Activated CD4-positive, alpha-beta T cell treated with anti-CD3 and anti-CD28 coated beads for 48 hours (primary cell): Measurements from ENCODE around the gene DNAJC25.
A peak's percentile ranks its signal among the peaks of the same experiment; 100 is the strongest.
"Not testable (repeated sequence)": the region's sequence is repeated elsewhere in the genome, so short reads cannot be mapped to it uniquely, and the experiment has no call there.

ENCODE experiments used
- DNase-seq: peaks from one replicate; pipeline ENCODE4 v3.0.0-alpha.2; 2020

Gene DNAJC25

DNA sequence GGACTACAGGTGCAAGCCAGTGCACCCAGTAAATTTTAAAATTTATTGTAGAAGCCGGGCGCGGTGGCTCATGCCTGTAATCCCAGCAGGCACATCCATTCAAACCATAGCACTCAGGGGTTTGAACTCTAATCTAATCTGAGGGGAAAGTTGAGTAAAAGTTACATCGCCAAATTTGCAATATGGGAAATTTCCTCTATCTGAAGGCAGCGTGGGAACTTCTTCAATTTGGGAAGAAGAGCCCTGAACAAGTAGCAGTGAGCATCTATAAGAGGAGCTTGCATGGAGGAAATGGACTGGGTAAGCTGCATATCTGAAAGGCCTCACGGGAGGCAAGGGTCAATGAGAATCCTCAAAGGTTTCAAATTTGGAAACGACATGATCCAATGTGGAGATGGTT, 2.7 kb upstream of the DNAJC25 start:
- no peak for DNase-seq

DNA sequence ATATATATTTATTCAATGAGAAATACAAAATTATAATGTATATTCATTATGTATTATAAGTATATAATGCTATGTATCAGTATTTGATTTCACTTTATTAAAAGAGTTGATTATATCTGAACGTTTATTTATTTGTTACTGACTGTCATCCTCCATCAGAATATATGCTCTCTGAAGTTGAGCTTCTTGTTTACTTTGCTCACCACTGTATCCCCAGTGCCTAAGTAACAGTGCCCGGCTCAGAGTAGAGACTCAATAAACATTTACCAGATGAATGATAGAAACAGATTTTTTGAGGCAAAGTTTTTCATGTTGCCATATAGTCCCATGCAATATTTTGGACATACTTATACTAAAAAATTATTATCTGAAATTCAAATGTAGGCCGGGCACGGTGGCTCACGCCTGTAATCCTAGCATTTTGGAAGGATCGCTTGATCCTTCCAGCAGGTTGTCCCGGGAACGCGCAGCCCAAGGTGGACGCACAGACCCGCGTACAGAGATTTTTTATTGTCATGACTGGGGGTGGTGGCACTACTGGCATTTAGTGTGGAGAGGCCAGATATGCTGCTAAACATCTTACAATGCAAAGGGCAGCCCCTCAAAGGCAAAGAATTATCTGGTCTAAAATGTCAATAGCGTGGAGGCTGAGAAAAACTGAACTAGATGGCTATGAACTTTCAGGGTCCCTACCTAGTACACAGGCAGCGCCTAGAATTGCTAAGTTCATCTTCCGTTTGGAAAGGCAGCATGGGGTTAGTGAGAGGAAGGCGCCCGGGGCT, 761 bp upstream of the DNAJC25 start:
- peak; percentile 3 for DNase-seq

DNA sequence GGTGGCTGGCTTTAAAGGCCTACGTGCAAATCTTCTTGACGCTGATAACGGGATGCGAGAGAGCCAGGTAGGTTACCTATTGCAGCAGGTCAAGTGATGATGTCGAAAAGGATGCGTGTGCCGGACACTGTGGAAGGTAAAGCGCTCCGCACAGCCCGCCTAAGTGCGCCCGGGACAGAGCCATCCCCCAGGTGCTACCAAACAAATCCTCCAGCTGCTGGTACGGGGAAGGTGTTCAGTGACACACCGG, 245 bp upstream of the DNAJC25 start:
- no peak for DNase-seq

DNA sequence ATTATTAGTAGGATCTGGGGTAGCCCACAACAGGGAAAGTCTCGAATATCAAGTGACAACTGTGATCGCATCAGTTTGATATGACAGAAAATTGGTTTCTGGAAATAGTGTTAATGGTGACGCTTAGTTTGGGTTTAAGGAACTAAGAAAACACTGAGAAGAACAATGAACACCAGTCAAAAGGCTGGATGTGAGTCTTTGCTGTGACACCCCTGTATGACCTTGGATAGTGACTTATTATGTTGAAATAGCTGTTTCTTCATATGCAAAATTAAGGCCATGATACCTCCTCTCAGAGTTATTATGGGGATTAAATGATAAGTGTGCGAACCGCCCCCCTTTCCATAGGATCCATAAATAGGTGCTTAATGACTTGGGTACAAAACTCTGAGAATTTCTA, 926 bp downstream of the DNAJC25 start:
- no peak for DNase-seq

DNA sequence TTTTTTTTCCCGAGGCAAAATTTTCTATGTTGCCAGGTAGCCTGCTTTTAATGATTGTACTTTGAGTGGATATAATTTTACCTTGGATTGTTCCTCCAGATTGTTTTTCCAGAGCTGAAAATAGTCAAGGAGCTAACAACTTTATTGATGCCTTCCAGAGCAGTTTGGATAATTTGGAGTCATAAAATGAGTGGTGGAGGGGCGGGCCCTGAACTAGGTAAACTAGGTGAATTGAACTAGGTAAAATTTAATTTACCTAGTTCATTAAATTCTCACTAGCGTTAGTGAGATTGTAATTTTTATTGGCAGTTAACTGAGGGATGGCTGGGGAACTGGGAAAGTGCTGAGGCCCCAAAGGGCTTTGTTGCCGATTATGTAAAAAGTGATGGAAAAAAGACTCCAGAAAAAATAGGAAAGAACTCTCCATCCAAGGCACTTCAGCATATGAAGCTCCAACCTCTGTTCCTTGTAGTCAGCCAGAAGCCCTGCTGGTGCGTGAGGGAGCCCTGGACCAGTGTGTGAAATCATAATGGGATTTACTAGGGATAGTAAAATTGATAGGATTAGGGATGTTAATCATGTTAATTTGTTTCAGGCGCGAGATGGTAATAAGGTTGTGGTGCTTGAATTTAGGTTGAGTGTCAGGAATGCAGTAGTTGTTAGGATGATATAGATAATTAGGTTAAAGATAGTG, 1.7 kb downstream of the DNAJC25 start:
- no peak for DNase-seq

DNA sequence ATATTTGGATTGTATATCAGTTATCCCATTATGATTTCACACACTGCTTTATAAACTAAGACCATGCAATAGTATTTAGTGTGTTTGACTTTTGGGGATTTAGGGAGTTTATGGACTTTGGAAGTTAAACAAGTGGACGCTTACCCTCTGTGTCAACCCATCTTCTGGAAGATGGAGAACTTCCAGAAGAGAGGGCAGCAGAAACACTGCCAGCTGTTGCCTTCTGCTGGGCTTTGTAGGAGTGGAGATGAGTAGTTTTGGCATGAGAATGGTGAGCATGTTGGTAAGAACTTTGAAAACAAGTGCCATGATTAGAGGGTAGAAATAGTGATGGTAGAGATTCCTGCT, 2.2 kb downstream of the DNAJC25 start:
- DNase-seq, result no peak

DNA sequence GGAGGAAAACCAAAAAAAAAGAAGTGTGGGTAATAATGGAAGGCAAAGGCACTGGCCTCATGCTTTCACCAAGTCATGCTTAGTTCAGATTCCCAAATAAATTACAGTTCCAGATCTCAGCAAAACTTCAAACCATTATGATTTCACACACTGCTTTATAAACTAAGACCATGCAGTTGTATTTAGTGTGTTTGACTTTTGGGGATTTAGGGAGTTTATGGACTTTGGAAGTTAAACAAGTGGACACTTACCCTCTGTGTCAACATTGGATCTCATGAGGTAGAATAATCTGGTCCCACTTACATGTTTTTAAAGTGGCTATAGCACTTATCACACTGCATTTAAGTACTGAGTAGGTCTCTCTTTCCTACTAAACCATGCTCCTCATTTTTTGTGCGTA, 3.7 kb downstream of the DNAJC25 start:
- DNase-seq, result no peak

DNA sequence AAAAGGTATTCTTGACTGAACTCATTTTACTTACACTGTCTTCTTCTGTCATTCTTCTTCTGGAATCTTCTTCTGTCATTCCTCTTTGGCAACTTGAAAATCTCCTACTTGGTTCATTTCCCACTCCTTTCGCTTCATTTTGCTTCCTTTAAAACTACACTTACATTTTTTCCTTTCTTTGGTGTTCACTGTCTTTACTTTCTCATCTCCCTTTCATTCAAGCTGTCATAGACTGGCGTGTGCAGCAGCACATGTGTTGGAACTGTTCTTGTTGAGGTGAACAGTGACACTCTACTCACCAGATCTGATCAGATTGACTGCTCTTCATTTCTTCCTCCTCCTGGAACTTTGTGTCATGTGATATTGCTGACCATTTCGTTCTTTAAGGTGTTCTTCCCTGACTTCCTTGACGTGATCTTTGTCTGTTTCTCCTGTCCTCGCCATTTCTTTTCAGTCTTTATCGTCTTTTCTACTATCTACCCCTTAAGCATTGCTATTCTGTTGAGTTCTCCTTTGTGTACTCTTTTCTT, 6.4 kb downstream of the DNAJC25 start:
- DNase-seq, result no peak

DNA sequence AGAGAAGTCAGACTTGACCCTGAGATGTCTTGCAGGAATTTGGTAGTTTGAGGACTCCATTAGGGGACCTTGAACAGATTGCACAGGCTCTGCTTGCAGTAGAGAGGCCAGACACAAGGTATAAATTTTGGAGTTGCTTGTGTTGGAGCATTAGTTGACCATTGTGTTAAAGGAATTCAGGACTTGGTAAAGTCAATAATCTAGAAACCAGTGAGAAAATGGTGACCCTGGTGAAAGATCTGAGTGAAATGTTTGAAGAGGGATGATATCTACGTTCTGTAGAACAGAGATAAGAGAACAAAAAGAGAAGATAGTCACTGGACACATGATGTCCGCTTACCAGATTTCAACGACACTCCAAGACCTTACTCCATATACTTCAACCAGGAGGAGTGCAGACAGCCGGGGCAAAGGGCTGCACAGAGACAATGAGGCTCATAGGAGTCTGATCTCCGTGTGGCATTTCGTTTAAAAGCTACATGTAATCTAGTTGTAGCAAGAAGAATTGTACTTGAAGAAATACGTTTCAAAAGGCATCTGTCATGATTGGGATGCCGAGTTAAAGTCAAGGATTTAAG, 13.2 kb downstream of the DNAJC25 start:
- no peak for DNase-seq

DNA sequence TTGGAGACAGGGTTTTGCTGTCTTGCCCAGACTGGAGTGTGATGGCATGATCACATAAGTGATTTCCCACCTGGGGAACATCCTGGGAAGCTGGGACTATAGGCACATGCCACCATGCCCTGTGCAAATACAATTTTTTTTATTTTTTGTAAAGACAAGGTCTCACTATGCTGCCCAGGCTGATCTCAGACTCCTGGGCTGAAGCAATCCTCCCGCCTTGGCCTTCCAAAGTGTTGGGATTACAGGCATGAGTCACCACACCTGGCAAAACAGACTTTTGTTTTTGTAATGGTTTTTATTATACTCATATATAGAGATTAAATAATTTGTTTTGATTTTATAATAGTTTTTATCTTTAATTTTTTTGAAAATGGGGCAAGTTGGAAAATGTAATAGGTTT, 14.7 kb downstream of the DNAJC25 start:
- no peak for DNase-seq

DNA sequence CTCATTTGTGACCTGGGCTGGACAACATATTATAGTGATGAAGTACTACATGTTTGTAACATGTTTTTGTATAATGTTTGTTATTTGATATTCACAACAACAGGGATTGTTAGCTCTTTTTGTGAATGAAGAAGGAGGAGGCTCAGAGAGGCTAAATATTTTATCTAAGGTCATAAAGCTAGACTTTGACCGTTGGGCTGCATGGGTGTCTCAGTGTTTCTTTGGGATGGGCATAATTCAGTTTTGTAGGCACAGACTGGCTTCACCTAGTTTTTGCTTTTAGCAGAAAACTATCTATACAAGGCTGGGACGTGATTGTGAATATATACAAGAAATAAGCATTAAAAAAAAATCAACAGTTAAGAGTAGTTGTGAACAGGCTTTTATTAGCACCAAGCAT, 15.3 kb downstream of the DNAJC25 start:
- DNase-seq, result no peak

DNA sequence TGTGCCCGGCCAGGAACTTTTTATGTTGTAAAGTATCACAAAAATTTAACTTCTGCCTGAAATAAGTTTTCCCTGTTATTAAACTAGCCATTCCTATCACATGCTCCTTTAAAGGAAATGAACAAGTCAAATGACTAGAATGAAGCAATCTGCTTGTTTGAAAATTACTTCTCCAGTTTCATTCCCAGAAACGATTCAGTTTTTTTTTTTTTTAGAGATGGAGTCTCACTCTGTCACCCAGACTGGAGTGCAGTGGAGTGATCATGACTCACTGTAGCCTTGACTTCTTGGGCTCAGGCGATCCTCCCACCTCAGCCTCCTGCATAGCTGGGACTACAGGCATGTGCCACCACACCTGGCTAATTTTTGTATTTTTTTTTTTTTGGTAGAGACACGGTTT, 16.9 kb downstream of the DNAJC25 start:
- DNase-seq, result no peak

DNA sequence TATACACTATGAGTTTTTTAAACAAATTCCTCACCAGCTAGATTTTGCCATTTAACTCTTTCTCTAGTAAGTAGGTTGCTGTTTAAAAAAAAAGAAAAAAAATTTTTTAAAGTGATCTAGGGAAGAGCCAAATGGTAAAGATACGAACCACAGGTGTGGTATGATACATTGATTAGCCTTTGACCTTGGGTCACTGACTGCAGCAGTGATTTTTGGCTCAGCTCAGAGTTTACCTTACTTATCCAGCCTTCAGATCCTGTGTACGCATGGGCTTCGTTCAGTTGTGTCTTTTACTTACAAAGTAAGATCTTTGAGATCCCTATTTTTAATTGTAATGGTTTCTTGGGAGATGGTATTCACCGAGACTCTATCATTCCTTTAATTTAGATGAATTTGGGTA, 17.9 kb downstream of the DNAJC25 start:
- no peak for DNase-seq

DNA sequence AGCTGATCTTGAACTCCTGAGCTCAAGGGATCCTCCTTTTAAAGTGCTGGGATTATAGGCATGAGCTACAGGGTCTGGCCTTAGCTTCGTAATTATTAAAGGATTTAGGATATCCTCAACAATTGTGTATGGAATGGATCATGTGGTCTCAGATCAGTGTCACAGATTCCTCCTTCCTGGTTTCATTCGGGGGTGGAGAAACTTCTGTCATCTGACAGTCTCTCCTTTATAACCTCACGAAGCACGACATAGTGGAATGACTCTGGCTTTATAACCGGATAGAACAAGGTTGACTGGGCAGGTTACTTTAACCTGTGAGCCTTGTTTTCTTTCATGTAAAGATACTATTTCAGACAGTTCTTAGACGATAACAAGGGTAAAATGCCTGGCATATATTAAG, 25.9 kb downstream of the DNAJC25 start:
- DNase-seq, result no peak

DNA sequence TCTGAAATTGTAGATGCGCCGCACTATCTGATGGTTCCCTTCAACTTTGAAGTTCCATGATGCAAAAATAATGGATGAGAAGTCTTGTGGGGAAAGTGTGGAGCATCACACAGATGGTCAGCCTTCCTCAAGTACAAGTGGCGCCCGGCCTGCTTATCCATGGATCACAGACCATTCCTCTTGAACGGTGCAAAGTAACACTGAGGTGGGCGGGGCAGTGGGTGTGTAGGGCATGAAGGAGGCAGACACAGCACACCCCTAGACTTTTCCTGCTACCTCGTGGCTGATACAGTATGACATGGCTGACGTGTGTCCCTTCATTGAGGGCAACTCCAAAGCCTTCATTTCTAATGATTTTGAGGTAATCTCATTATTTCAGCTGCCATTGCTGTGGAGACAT, 27.8 kb downstream of the DNAJC25 start:
- no peak for DNase-seq

DNA sequence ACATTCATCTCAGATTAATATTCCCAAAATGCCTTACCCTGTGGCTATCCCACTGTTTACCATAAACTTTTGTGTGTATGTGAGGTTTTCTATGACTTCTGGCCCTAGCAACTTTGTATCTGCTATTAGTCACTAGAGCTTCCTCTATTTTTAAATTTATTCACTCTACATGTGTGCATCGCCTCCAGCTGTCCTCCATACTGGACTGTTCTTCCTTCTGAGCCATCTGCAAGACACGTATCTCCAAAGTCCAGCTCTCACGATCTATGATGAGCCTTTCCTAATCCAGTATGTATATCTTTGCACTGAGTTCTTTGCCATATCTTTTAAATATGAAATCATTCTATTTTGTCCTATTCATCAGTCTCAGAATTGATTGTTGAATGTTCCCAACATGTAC, 28.6 kb downstream of the DNAJC25 start:
- DNase-seq, result no peak

DNA sequence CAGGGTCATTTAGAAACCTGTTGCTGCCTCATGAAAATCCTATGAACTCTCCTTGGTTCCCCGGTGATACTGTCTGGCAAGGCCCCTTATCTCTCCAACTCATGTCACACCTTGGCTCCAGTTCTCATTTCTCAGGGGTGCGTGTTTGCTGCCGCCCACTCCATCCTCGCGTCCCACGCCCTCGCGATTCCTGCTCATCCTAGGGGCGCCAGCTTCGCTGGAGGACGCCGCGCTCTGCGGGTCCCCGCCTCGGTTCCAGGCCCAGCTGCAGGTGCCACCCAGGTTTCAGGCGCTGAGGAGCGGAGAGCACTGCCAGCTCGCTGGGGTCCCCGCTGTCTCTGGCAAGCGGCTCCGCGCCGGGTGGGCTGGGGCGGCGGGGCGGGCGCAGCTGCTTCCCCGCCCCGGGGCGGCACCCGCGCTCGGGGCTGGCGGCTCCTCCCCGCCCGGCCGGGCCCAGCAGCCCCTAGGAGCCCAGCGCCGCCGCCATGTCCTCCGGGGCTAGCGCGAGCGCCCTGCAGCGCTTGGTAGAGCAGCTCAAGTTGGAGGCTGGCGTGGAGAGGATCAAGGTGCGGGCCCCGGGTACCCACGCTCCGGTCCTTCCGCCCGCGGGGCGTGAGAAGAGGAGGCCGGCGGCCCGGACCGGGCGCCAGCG, 30.1 kb downstream of the DNAJC25 start, which contains the start of gene GNG10:
GNG10 (plus strand) TSS at position 456 of the 652 bp plus-strand sequence; CDS start at position 486, 30 bp downstream.
- DNase-seq, result peak; percentile 73

DNA sequence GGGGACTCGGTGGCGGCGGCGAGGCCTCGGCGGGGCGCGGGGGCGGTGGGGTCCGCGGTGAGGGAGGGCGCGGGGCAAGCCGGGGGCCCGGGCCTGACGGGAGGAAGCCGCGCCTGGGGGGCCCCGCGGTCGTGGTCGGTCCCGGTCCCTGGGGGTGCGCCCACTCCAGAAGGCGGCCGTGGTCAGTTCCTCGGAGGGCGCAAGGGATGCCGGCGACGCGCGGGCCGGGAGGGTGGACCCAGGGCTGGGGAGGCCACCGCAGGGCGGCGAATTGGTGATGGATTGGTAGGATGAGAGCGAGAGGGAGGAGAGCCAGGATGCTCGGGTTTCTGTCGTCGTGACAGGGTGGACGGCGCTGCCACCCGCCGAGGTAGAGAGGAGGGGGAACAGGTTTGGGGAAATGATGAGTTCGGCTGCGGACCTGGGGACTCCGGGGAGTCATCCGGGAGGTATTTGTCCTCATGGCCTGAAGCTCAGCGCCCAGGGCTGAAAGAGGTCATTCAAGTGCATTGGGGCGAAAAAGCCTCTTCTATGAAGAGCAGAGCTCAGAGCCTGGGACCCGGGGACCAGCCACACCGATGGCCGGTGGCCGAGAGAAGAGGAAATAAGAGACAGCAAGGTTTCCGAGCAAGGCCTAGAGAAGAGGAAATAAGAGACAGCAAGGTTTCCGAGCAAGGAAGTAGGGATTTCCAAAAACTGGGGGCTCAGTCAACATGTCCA, 30.8 kb downstream of the DNAJC25 start:
- peak; percentile 48 for DNase-seq

DNA sequence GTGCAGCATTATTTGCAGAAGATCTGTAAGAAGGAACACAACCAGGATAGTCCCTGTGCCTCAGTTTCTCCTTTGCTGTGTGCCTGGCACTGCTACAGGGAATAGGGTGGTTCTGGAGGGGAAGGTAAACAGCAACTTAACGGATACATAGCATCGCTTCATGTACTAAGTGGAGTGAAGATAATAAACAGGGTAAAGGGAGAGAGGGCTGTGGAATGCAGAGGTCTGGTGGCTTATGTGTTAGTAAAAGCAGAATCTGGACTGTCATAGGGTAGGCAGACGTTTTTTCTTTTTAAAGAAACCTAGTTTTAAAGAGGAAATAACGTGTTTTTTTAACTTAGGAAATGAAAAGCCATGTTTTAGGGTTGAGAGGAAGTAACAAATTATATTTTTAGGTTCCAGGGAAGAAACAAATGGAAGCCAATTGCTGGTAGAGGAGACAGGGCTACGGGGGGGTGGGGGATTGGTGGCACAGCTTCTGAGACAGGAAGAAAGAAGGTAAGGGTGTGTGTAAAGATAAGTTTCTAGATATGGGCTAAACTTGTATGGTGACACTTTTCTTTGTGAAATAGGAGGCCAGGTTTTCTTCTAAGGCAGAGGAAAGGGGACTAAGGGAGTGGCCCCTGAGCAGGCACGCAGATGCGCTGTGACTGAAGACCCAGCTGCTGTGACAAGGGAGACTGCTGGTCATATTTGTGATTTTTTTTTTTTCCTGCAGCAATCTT, 31.6 kb downstream of the DNAJC25 start:
- DNase-seq, result no peak

DNA sequence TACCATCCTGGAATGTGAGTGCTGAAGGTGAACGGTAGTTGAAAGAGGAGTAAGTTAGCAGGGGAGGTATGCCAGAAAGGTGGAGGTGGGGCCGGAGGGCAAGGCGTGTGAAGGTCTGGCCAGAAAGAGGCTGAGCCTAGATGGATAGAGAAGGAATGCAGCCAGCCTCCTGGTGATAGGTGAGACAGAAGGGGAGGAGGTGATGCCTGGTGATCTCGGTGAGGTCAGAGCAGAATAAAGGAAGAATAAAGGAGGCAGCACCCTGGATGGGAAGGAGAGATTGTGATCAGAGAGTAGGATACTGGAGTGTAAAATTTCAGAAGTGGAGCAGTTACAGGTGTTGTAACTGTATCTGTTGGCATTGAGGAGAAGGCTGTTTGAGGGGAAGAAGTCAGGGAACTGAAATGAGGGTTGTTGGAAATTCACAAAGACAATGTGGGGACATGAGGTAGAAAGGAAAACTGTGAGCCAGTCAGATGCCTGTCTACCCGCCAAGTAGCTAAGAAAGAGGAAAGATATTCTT, 32.2 kb downstream of the DNAJC25 start:
- DNase-seq, result no peak

DNA sequence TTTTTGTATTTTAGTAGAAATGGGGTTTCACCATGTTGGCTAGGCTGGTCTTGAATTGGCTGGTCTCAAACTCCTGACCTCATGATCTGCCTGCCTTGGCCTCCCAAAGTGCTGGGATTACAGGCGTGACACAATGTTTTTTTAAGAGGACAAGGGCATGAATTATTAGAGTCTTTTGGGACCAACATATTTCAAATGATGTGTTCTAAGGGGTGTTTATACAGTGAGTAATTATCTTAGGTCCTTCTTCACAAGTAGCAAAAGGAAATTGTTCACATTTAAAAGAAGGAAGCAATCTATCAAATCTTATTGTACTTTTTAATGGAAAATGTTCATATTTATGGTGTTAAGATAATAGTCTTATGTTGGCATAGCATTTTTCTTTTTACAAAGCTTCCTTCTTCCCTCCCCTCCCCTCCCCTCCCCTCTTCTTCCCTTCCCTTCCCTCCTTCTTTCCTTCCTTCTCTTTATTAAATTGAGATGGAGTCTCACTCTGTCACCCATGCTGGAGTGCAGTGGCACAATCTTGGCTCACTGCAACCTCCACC, 37.0 kb downstream of the DNAJC25 start:
- DNase-seq, result no peak

DNA sequence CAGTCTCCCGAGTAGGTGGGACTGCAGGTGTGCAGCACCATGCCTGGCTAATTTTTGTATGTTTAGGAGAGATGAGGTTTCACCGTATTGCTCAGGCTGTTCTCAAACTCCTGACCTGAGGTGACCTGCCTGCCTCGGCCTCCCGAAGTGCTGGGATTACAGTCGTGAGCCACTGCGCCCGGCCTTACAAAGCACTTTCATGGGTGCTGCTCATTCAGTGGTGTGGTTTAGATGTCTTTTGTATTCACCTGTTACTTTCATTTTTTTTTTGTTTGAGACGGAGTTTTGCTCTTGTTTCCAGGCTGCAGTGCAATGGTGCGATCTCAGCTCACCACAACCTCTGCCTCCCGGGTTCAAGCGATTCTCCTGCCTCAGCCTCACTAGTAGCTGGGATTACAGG, 37.5 kb downstream of the DNAJC25 start:
- not testable (repeated sequence) for DNase-seq
